Smooth muscle cell (in vitro differentiated cells): ENCODE data around the gene PEDS1. TPM values are rescaled to one million over a fixed set of nuclear protein-coding genes. Genes with fewer than 3 reads are reported as not detected.
"Not testable (repeated sequence)": the region's sequence is repeated elsewhere in the genome, so short reads cannot be mapped to it uniquely, and the experiment has no call there.

Experiments used
- DNase-seq: peaks from one replicate; lab custom pipeline; 2025; ENCODE audit not compliant: unreplicated experiment; lab: John Stamatoyannopoulos, UW
- H2AFZ ChIP-seq: fragments of 200-600 bp; sonication (generic); 2 replicates; pipeline ENCODE4 v1.6.0; 2016; ENCODE audit warnings: antibody characterized with exemption, low read depth, mild to moderate bottlenecking
- H3F3A ChIP-seq: fragments of 200-600 bp; sonication (generic); 2 replicates; pipeline ENCODE4 v1.6.0; 2017; ENCODE audit warnings: antibody characterized with exemption, low read depth
- H3K27ac ChIP-seq: fragments of 200-600 bp; sonication (generic); 2 replicates; pipeline ENCODE4 v1.5.1; 2016; ENCODE audit warnings: low read depth, mild to moderate bottlenecking
- H3K27me3 ChIP-seq: fragments of 200-600 bp; sonication (generic); 2 replicates; pipeline ENCODE4 v1.6.1; 2016; ENCODE audit warnings: low read depth, mild to moderate bottlenecking
- H3K36me3 ChIP-seq: fragments of 200-600 bp; sonication (generic); 2 replicates; pipeline ENCODE4 v1.5.1; 2016; ENCODE audit warnings: low read depth
- H3K4me1 ChIP-seq: fragments of 200-600 bp; sonication (generic); 2 replicates; pipeline ENCODE4 v1.5.1; 2016; ENCODE audit warnings: low read depth
- H3K4me2 ChIP-seq: fragments of 200-600 bp; sonication (generic); 2 replicates; pipeline ENCODE4 v1.6.0; 2016; ENCODE audit warnings: mild to moderate bottlenecking
- H3K4me3 ChIP-seq: fragments of 200-600 bp; sonication (generic); 2 replicates; pipeline ENCODE4 v1.5.1; 2016; ENCODE audit warnings: mild to moderate bottlenecking
- H3K79me2 ChIP-seq: fragments of 200-600 bp; sonication (generic); 2 replicates; pipeline ENCODE4 v1.6.0; 2016; ENCODE audit warnings: low read depth, mild to moderate bottlenecking
- H3K9ac ChIP-seq: fragments of 200-600 bp; sonication (generic); 2 replicates; pipeline ENCODE4 v1.6.0; 2016; ENCODE audit warnings: low read depth
- H3K9me3 ChIP-seq: fragments of 200-600 bp; sonication (generic); replicated peaks from 2 replicates; pipeline ENCODE4 v1.5.1; 2016; ENCODE audit warnings: low read depth
- H4K20me1 ChIP-seq: fragments of 200-600 bp; sonication (generic); 2 replicates; pipeline ENCODE4 v1.6.0; 2016; ENCODE audit warnings: low read depth
- CTCF ChIP-seq: fragments of 200-600 bp; sonication (generic); IDR thresholded peaks from 2 replicates; pipeline ENCODE4 v1.5.1; 2017; ENCODE audit warnings: borderline replicate concordance, mild to moderate bottlenecking, antibody characterized with exemption; ENCODE audit not compliant: insufficient read depth, poor library complexity, severe bottlenecking
- WGBS: methylation state at CpG from one replicate; pipeline ENCODE4 v1.1.7; 2016; ENCODE audit warnings: low lambda C conversion rate; 5-methylcytosine and 5-hydroxymethylcytosine counted together
- polyA plus RNA-seq: library from polyadenylated mRNA; unstranded; fragments of >200 nt; fragmentation: Nextera tagmentation; extraction: Ambion mirVana; gene quantifications from 2 replicates; pipeline ENCODE4 v1.2.1, GENCODE V29; 2016
- total RNA-seq: library from RNA; depleted of rRNA; stranded (reverse); fragments of >200 nt; gene quantifications from 2 replicates; pipeline ENCODE4 v1.2.3, GENCODE V29; 2014

PEDS1 gene
- total and polyA plus RNA-seq, 2 experiments from 2014 or later: 45.8 to 47.4 TPM

- Histone ChIP-seq H3K9me3 (no peaks in the 10 kb centered on the region), H3K79me2 (no peaks in the 10 kb centered on the region), H3K4me2 (no peak overlapping the region), H2AFZ (no peak overlapping the region), H3K9ac (no peak overlapping the region), H3F3A (no peaks in the 10 kb centered on the region), H3K4me3 (no peak overlapping the region), H3K27me3 (no peaks in the 10 kb centered on the region), H3K4me1 (no peaks in the 10 kb centered on the region), H3K27ac (no peak overlapping the region), H4K20me1 (no peaks in the 10 kb centered on the region), H3K36me3 (no peaks in the 10 kb centered on the region)
- no peak for DNase-seq
- no peak for TF ChIP-seq CTCF
- 97% methylated on average over 10 of the region's 10 CpGs for WGBS
Measured at GRCh38 chr20:50181344-50181743, 27.8 kb upstream of the PEDS1 start.

- H3K27ac ChIP-seq, H3F3A ChIP-seq, DNase-seq, H2AFZ ChIP-seq, H3K4me1 ChIP-seq, H3K4me2 ChIP-seq, H3K79me2 ChIP-seq, H3K4me3 ChIP-seq, H3K36me3 ChIP-seq, H3K9ac ChIP-seq, H3K27me3 ChIP-seq, H4K20me1 ChIP-seq, H3K9me3 ChIP-seq: not testable (repeated sequence)
- 92% methylated on average over 9 of the region's 9 CpGs for WGBS
Measured at GRCh38 chr20:50178672-50179071, 25.1 kb upstream of the PEDS1 start.

GRCh38 chr20:50175938-50176933, 22.7 kb upstream of the PEDS1 start:
- peaks cover 3% of the 10 kb centered on the region for H3K4me1 ChIP-seq
- H4K20me1 ChIP-seq: no peaks in the 10 kb centered on the region
- no peak overlapping the region for H3K4me3 ChIP-seq
- no peaks in the 10 kb centered on the region for H3K9me3 ChIP-seq
- no peak overlapping the region for H2AFZ ChIP-seq
- no peaks in the 10 kb centered on the region for H3F3A ChIP-seq
- TF ChIP-seq CTCF: no peak
- no peak for DNase-seq
- H3K27me3 ChIP-seq: no peaks in the 10 kb centered on the region
- H3K79me2 ChIP-seq: no peaks in the 10 kb centered on the region
- no peaks in the 10 kb centered on the region for H3K36me3 ChIP-seq
- WGBS: 95% methylated on average over 18 of the region's 18 CpGs
- no peak overlapping the region for H3K9ac ChIP-seq
- no peak overlapping the region for H3K27ac ChIP-seq
- H3K4me2 ChIP-seq: no peak overlapping the region

- Histone ChIP-seq H3K9ac (no peak overlapping the region), H2AFZ (no peak overlapping the region), H3K36me3 (no peaks in the 10 kb centered on the region), H3K4me1 (peaks cover 3% of the 10 kb centered on the region), H3K9me3 (no peaks in the 10 kb centered on the region), H3K4me2 (no peak overlapping the region), H3K79me2 (no peaks in the 10 kb centered on the region), H3K4me3 (no peak overlapping the region), H3K27me3 (no peaks in the 10 kb centered on the region), H3F3A (no peaks in the 10 kb centered on the region), H3K27ac (no peak overlapping the region), H4K20me1 (no peaks in the 10 kb centered on the region)
- TF ChIP-seq CTCF: no peak
- no peak for DNase-seq
- 98% methylated on average over 5 of the region's 5 CpGs for WGBS
Measured at GRCh38 chr20:50174456-50174855, 20.9 kb upstream of the PEDS1 start.
